Activated CD8-positive, alpha-beta T cell treated with anti-CD3 and anti-CD28 coated beads for 36 hours (primary cell): ENCODE results near the gene PDCD10. TPM values are rescaled to one million over a fixed set of nuclear protein-coding genes. Genes with fewer than 3 reads are reported as not detected.

Experiments
- ATAC-seq: fragments of 200-7000 bp; cut with Tn5 transposase; one replicate; pipeline ENCODE4 v1.10.0; 2021; ENCODE audit warnings: mild to moderate bottlenecking, moderate library complexity
- CTCF ChIA-PET: fragments of 350-600 bp; sonication (Branson Sonifier 250); formaldehyde crosslinking; loops from one replicate; lab custom pipeline; 2021; ENCODE audit warnings: antibody characterized with exemption; lab: Charles Lee
- POLR2A ChIA-PET: fragments of 350-600 bp; sonication (Branson Sonifier 250); formaldehyde crosslinking; loops from one replicate; lab custom pipeline; 2021; ENCODE audit warnings: antibody characterized with exemption; lab: Charles Lee
- DNase-seq: peaks from one replicate; pipeline ENCODE4 v3.0.0-alpha.2; 2020
- H3K27ac Mint-ChIP-seq: one replicate; pipeline ENCODE4 v1.8.0; 2021; ENCODE audit warnings: mild to moderate bottlenecking, mixed read lengths
- H3K27me3 Mint-ChIP-seq: one replicate; pipeline ENCODE4 v1.8.0; 2021; ENCODE audit warnings: mixed read lengths
- H3K36me3 Mint-ChIP-seq: one replicate; pipeline ENCODE4 v1.8.0; 2021; ENCODE audit warnings: low read depth, mixed read lengths
- H3K4me1 Mint-ChIP-seq: one replicate; pipeline ENCODE4 v1.8.0; 2021; ENCODE audit warnings: low read depth, mixed read lengths
- H3K4me3 Mint-ChIP-seq: one replicate; pipeline ENCODE4 v1.8.0; 2021; ENCODE audit warnings: mild to moderate bottlenecking, moderate library complexity, mixed read lengths
- H3K9me3 Mint-ChIP-seq: one replicate; pipeline ENCODE4 v1.8.0; 2021; ENCODE audit warnings: mixed read lengths
- intact Hi-C: fragments of 100-400 bp; cut with micrococcal nuclease; formaldehyde crosslinking; loops from one replicate; pipeline ENCODE4 v1.10.0; 2022
- total RNA-seq, 2 experiments: library from RNA; stranded (reverse); gene quantifications; one replicate each; pipeline ENCODE4 v1.2.3, GENCODE V29; 2021
- TF ChIP-seq, protein P1 (sequence below): fragments of 200-600 bp; IDR thresholded peaks from one replicate; pipeline ENCODE4 v1.8.0; 2022; ENCODE audit warnings: antibody characterized with exemption, mild to moderate bottlenecking

Gene PDCD10
- total RNA-seq, 2 experiments from 2014 or later: 68.9 to 74.0 TPM

DNA sequence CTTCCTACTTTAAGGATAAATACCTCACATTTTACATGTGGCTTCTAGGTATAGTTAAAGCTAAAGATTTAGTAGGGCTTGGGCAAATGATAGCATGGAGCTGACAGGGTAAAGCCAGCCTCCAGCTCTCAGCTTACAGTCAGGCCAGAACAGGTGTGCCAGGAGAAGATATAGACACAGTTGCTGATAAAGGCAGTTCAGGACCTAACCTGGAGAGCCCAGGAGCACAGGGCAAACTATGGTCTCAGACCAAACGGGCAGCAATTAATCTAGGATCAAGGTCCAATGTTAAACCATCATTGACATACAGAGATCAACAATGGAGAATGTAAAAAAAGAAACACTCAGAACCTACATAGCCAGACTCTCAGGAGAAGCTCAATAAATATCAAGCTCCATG lies 84.9 kb downstream of the PDCD10 start:
- no peak overlapping the region for H3K4me3 Mint-ChIP-seq
- intact Hi-C loops: no loop called here

DNA sequence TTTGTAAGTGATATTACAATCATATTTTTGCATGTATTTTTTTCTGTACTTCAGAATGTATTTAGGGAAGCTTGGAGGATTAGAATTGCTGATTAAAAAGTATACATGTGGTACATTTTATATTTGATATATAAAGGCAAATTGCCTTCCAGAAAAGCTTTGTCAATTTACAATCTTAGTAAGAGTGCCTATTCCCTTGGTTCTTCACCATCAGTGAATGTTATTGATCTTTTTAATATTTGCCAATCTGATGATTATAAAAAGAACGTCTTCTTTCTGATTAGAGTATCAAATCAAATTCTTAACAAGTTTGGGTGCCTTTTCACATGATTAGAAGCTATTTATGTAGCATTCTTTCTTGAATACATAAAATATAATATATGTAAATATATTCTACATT lies 90.1 kb downstream of the PDCD10 start:
- ChIA-PET CTCF (no interaction called here), POLR2A (no interaction called here)
- no peak for ATAC-seq
- Mint-ChIP-seq H3K27me3 (peaks cover 2% of the 10 kb centered on the region), H3K4me1 (no peaks in the 10 kb centered on the region), H3K36me3 (no peaks in the 10 kb centered on the region), H3K4me3 (no peak overlapping the region), H3K27ac (no peak overlapping the region), H3K9me3 (peaks cover 2% of the 10 kb centered on the region)
- TF ChIP-seq, protein P1, sequence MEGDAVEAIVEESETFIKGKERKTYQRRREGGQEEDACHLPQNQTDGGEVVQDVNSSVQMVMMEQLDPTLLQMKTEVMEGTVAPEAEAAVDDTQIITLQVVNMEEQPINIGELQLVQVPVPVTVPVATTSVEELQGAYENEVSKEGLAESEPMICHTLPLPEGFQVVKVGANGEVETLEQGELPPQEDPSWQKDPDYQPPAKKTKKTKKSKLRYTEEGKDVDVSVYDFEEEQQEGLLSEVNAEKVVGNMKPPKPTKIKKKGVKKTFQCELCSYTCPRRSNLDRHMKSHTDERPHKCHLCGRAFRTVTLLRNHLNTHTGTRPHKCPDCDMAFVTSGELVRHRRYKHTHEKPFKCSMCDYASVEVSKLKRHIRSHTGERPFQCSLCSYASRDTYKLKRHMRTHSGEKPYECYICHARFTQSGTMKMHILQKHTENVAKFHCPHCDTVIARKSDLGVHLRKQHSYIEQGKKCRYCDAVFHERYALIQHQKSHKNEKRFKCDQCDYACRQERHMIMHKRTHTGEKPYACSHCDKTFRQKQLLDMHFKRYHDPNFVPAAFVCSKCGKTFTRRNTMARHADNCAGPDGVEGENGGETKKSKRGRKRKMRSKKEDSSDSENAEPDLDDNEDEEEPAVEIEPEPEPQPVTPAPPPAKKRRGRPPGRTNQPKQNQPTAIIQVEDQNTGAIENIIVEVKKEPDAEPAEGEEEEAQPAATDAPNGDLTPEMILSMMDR: no peak
- no peak for DNase-seq
- intact Hi-C loops: no loop called here

More for the DNA sequence above, 84.9 kb downstream of the PDCD10 start:
- Mint-ChIP-seq H3K4me1 (peaks cover 8% of the 10 kb centered on the region), H3K27ac (no peak overlapping the region), H3K9me3 (no peaks in the 10 kb centered on the region), H3K27me3 (no peaks in the 10 kb centered on the region), H3K36me3 (no peaks in the 10 kb centered on the region)
- ChIA-PET POLR2A (no interaction called here), CTCF (interaction anchor here (1.3 kb wide), 1 partner anchor 34 kb away, joined by 4 read pairs; no protein-coding TSS in a partner anchor)
- ATAC-seq (no peak), DNase-seq (no peak)
- TF ChIP-seq, protein P1: no peak

Other genes with a start within 250 kb of the PDCD10 start
- gene WDR49, start 81.0 kb downstream of the PDCD10 start, total RNA-seq: under 1 TPM; 0.29 to 0.36 TPM
- 1 to 10 TPM in 1 of 2 experiments, under 1 TPM in 1; 0.83 to 1.0 TPM for gene SERPINI1, start 829 bp upstream of the PDCD10 start, total RNA-seq